OCI-LY7 (cell line): ENCODE results near the gene RIF1. TPM values are rescaled to one million over a fixed set of nuclear protein-coding genes. Genes with fewer than 3 reads are reported as not detected.

Experiments
- BruUV-seq: library from RNA; stranded (reverse); fragments of 400-500 nt; replicated peaks from 2 replicates; lab custom pipeline; 2021; lab: Mats Ljungman, UMichigan
- CTCF ChIA-PET: fragments of 300-600 bp; sonication (Branson Sonifier 250); formaldehyde crosslinking; loops from one replicate; lab custom pipeline; 2022; ENCODE audit warnings: antibody characterized with exemption; ENCODE audit not compliant: unreplicated experiment; lab: Charles Lee
- POLR2A ChIA-PET: fragments of 300-600 bp; sonication (Branson Sonifier 250); formaldehyde crosslinking; loops from one replicate; lab custom pipeline; 2022; ENCODE audit warnings: antibody characterized with exemption; lab: Charles Lee
- DNase-seq: peaks from one replicate; pipeline ENCODE4 v3.0.0-alpha.2; 2015; ENCODE audit warnings: low spot score
- H2AFZ ChIP-seq: fragments of 200-600 bp; sonication (generic), shearing (Covaris generic); 2 replicates; pipeline ENCODE4 v1.6.1; 2014; ENCODE audit warnings: mild to moderate bottlenecking, antibody characterized with exemption, low read length, moderate library complexity
- H3K27ac ChIP-seq: fragments of 200-600 bp; sonication (generic); 2 replicates; pipeline ENCODE4 v1.5.1; 2014; ENCODE audit warnings: mixed run types, low read depth, mild to moderate bottlenecking, moderate library complexity, low read length, inconsistent platforms; ENCODE audit not compliant: poor library complexity, severe bottlenecking
- H3K36me3 ChIP-seq: fragments of 200-600 bp; sonication (generic); 2 replicates; pipeline ENCODE4 v1.6.1; 2014; ENCODE audit warnings: mild to moderate bottlenecking, antibody characterized with exemption, low read length, moderate library complexity, mixed read lengths; ENCODE audit not compliant: insufficient read depth
- H3K4me1 ChIP-seq: fragments of 200-600 bp; sonication (generic); 2 replicates; pipeline ENCODE4 v1.5.1; 2014; ENCODE audit warnings: mild to moderate bottlenecking, low read length; ENCODE audit not compliant: insufficient read depth, poor library complexity, severe bottlenecking
- H3K4me2 ChIP-seq: fragments of 200-600 bp; sonication (generic); 2 replicates; pipeline ENCODE4 v1.6.1; 2014; ENCODE audit warnings: mild to moderate bottlenecking, low read length
- H3K4me3 ChIP-seq: fragments of 200-600 bp; sonication (generic); 2 replicates; pipeline ENCODE4 v1.5.1; 2014; ENCODE audit warnings: mild to moderate bottlenecking, low read depth, low read length; ENCODE audit not compliant: poor library complexity, severe bottlenecking
- H3K79me2 ChIP-seq: fragments of 200-600 bp; sonication (generic); 2 replicates; pipeline ENCODE4 v1.6.1; 2016; ENCODE audit warnings: low read depth, mild to moderate bottlenecking, low read length, moderate library complexity, mixed read lengths; ENCODE audit not compliant: insufficient read depth
- H3K9me2 ChIP-seq: fragments of 200-600 bp; sonication (generic); 2 replicates; pipeline ENCODE4 v1.6.1; 2016; ENCODE audit warnings: mild to moderate bottlenecking, low read length, mixed read lengths; ENCODE audit not compliant: insufficient read depth
- H3K9me3 ChIP-seq: fragments of 200-600 bp; sonication (generic); 2 replicates; pipeline ENCODE4 v1.6.1; 2014; ENCODE audit warnings: mild to moderate bottlenecking, mixed run types, low read length, mixed read lengths
- H4K20me1 ChIP-seq: fragments of 200-600 bp; sonication (generic); 2 replicates; pipeline ENCODE4 v1.6.1; 2014; ENCODE audit warnings: mild to moderate bottlenecking, antibody characterized with exemption, low read length, moderate library complexity, mixed read lengths; ENCODE audit not compliant: insufficient read depth
- EZH2phosphoT487 ChIP-seq: fragments of 200-600 bp; sonication (generic); IDR thresholded peaks from 2 replicates; pipeline ENCODE4 v1.6.1; 2018; ENCODE audit warnings: low read depth, borderline replicate concordance, mild to moderate bottlenecking, mixed run types, antibody characterized with exemption, low read length, moderate library complexity, mixed read lengths
- intact Hi-C: fragments of 100-400 bp; cut with micrococcal nuclease; formaldehyde crosslinking; loops from one replicate; pipeline ENCODE4 v1.10.0; 2022; ENCODE audit not compliant: unreplicated experiment
- total RNA-seq, 2 experiments: library from RNA; depleted of rRNA in 1 of 2; stranded (reverse); fragments of >200 nt in 1 of 2; shearing (Covaris generic) in 1 of 2; gene quantifications; 2 replicates each; pipeline ENCODE4 v1.2.3, GENCODE V29; 2014 to 2022
- TF ChIP-seq, protein P1 (sequence below): fragments of 200-600 bp; sonication (generic); conservative IDR thresholded peaks from 2 replicates; pipeline ENCODE4 v1.5.1; 2014; ENCODE audit warnings: mild to moderate bottlenecking, antibody characterized with exemption, low read length, moderate library complexity, mixed read lengths

RIF1 gene
- total RNA-seq, 2 experiments from 2014 or later: 45.3 to 71.4 TPM

- TF ChIP-seq, protein P1, sequence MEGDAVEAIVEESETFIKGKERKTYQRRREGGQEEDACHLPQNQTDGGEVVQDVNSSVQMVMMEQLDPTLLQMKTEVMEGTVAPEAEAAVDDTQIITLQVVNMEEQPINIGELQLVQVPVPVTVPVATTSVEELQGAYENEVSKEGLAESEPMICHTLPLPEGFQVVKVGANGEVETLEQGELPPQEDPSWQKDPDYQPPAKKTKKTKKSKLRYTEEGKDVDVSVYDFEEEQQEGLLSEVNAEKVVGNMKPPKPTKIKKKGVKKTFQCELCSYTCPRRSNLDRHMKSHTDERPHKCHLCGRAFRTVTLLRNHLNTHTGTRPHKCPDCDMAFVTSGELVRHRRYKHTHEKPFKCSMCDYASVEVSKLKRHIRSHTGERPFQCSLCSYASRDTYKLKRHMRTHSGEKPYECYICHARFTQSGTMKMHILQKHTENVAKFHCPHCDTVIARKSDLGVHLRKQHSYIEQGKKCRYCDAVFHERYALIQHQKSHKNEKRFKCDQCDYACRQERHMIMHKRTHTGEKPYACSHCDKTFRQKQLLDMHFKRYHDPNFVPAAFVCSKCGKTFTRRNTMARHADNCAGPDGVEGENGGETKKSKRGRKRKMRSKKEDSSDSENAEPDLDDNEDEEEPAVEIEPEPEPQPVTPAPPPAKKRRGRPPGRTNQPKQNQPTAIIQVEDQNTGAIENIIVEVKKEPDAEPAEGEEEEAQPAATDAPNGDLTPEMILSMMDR: no peak
- TF ChIP-seq EZH2phosphoT487: no peak
- intact Hi-C loops: no loop called here
- Histone ChIP-seq H3K79me2 (no peaks in the 10 kb centered on the region), H3K4me1 (no peaks in the 10 kb centered on the region), H3K27ac (no peak overlapping the region), H3K36me3 (no peaks in the 10 kb centered on the region), H3K9me3 (no peaks in the 10 kb centered on the region), H3K4me3 (no peak overlapping the region), H3K9me2 (no peaks in the 10 kb centered on the region), H3K4me2 (no peak overlapping the region), H4K20me1 (no peaks in the 10 kb centered on the region), H2AFZ (no peak overlapping the region)
- no peak for DNase-seq
- POLR2A ChIA-PET: interaction anchor here (0.8 kb wide), 1 partner anchor 65 kb away, joined by 3 read pairs; no protein-coding TSS in a partner anchor
- CTCF ChIA-PET: no interaction called here
- no TSS peak for BruUV-seq
These were observed 30.5 kb upstream of the RIF1 start for GRCh38 chr2:151379169-151379568.

DNA sequence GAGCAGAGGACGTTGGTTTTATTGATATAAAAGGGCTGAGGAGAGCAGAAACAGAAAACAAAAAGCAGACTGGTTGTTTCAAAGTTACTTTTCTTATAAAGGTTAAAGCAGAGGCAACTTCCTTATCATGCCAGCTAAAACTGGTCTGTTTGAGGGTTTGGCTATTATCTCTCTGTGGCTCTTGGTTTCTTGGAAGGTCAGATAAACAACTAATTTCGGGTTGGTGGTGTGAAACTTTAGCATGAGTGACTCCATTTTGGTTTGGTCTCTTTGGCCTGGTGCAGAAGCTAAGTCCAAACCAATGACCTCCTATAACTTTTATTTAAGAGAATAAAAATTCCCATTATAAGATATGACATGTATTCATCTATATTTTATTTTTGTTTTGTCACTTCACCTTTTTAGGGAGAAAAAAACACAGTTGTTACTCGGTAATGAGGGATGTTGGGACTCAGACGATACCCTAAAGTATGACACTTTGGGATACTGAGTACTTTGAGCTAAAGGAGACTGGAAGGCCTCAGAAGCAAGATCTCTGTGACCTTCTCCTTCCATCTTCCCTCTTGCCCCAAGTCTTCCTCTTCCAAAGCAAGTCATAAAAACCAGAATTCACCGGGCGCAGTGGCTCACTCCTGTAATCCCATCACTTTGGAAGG lies 29.0 kb upstream of the RIF1 start:
- no peak for DNase-seq
- no TSS peak for BruUV-seq
- TF ChIP-seq, protein P1: no peak
- TF ChIP-seq EZH2phosphoT487: no peak
- no peak overlapping the region for H3K4me3 ChIP-seq
- no peak overlapping the region for H3K4me2 ChIP-seq
- intact Hi-C loops: no loop called here
- H3K9me2 ChIP-seq: no peaks in the 10 kb centered on the region
- ChIA-PET CTCF (no interaction called here), POLR2A (interaction anchor here (0.6 kb wide), 1 partner anchor 105 kb away, joined by 4 read pairs; no protein-coding TSS in a partner anchor)
- H3K27ac ChIP-seq: no peak overlapping the region
- H4K20me1 ChIP-seq: no peaks in the 10 kb centered on the region
- no peaks in the 10 kb centered on the region for H3K36me3 ChIP-seq
- no peaks in the 10 kb centered on the region for H3K9me3 ChIP-seq
- no peaks in the 10 kb centered on the region for H3K79me2 ChIP-seq
- H2AFZ ChIP-seq: no peak overlapping the region
- no peaks in the 10 kb centered on the region for H3K4me1 ChIP-seq

- Histone ChIP-seq H4K20me1 (no peaks in the 10 kb centered on the region), H3K4me1 (no peaks in the 10 kb centered on the region), H3K9me2 (no peaks in the 10 kb centered on the region), H2AFZ (no peak overlapping the region), H3K9me3 (no peaks in the 10 kb centered on the region), H3K4me3 (no peak overlapping the region), H3K79me2 (no peaks in the 10 kb centered on the region), H3K4me2 (no peak overlapping the region), H3K36me3 (no peaks in the 10 kb centered on the region), H3K27ac (no peak overlapping the region)
- CTCF ChIA-PET: no interaction called here
- no peak for TF ChIP-seq EZH2phosphoT487
- POLR2A ChIA-PET: interaction anchor here (0.6 kb wide), 1 partner anchor 106 kb away, joined by 4 read pairs; no protein-coding TSS in a partner anchor
- no peak for DNase-seq
- no TSS peak for BruUV-seq
- intact Hi-C loops: no loop called here
These were observed 28.4 kb upstream of the RIF1 start for GRCh38 chr2:151381266-151381665.
